GM19240 (cell line): Measurements from ENCODE around the gene XXYLT1.

Experiments used
- DNase-seq: peaks from one replicate; pipeline ENCODE4 v3.0.0; 2011; ENCODE audit warnings: low spot score; ENCODE audit not compliant: insufficient read length

Gene XXYLT1

GRCh38 chr3:195034101-195034500 lies 236.9 kb downstream of the XXYLT1 start:
- DNase-seq = no peak

GRCh38 chr3:195033531-195034091 lies 237.3 kb downstream of the XXYLT1 start:
- no peak for DNase-seq

GRCh38 chr3:195032955-195033354 lies 238.0 kb downstream of the XXYLT1 start:
- DNase-seq = no peak

- DNase-seq = no peak
Measured at GRCh38 chr3:195032106-195032759, 238.7 kb downstream of the XXYLT1 start.

GRCh38 chr3:195031574-195032003 lies 239.4 kb downstream of the XXYLT1 start:
- no peak for DNase-seq

GRCh38 chr3:195030791-195031321 lies 240.1 kb downstream of the XXYLT1 start:
- no peak for DNase-seq

- no peak for DNase-seq
Measured at GRCh38 chr3:195028877-195029606, 241.9 kb downstream of the XXYLT1 start.

GRCh38 chr3:195025884-195026200 lies 245.1 kb downstream of the XXYLT1 start:
- DNase-seq = no peak

- DNase-seq = no peak
Measured at GRCh38 chr3:195025056-195025883, 245.7 kb downstream of the XXYLT1 start.

- DNase-seq = no peak
Measured at GRCh38 chr3:195023989-195024388, 247.0 kb downstream of the XXYLT1 start.

- no peak for DNase-seq
Measured at GRCh38 chr3:195023576-195023975, 247.4 kb downstream of the XXYLT1 start.

GRCh38 chr3:195021692-195022091 lies 249.3 kb downstream of the XXYLT1 start:
- DNase-seq = no peak

- DNase-seq = no peak
Measured at GRCh38 chr3:195020921-195021320, 250.0 kb downstream of the XXYLT1 start.

GRCh38 chr3:195020185-195020584 lies 250.8 kb downstream of the XXYLT1 start:
- no peak for DNase-seq

GRCh38 chr3:195019335-195019734 lies 251.6 kb downstream of the XXYLT1 start:
- DNase-seq = no peak
